Stimulated activated CD8-positive, alpha-beta memory T cell treated with anti-CD3 and anti-CD28 coated beads, Interleukin-7, amount 100 ng/mL, for 24 hours (primary cell): ENCODE results near the gene CRYGB.
"Not testable (repeated sequence)": the region's sequence is repeated elsewhere in the genome, so short reads cannot be mapped to it uniquely, and the experiment has no call there.

Experiments used
- DNase-seq: peaks from one replicate; pipeline ENCODE4 v3.0.0-alpha.2; 2020; ENCODE audit warnings: low read depth

CRYGB gene

GRCh38 chr2:208150094-208150493, 4.1 kb upstream of the CRYGB start:
- no peak for DNase-seq

- DNase-seq: no peak
Observed at GRCh38 chr2:208148803-208149202, 2.8 kb upstream of the CRYGB start.

GRCh38 chr2:208147759-208148158, 1.8 kb upstream of the CRYGB start:
- no peak for DNase-seq

- DNase-seq: no peak
Observed at GRCh38 chr2:208147008-208147407, 1.1 kb upstream of the CRYGB start.

- no peak for DNase-seq
Observed at GRCh38 chr2:208142925-208143799, 2.8 kb downstream of the CRYGB start.

- DNase-seq: no peak
Observed at GRCh38 chr2:208142240-208142924, 3.6 kb downstream of the CRYGB start.

- no peak for DNase-seq
Observed at GRCh38 chr2:208139447-208139846, 6.5 kb downstream of the CRYGB start.

- not testable (repeated sequence) for DNase-seq
Observed at GRCh38 chr2:208138334-208138733, 7.6 kb downstream of the CRYGB start.

GRCh38 chr2:208136716-208137094, 9.3 kb downstream of the CRYGB start:
- no peak for DNase-seq

GRCh38 chr2:208135794-208136715, 9.9 kb downstream of the CRYGB start:
- DNase-seq: no peak

GRCh38 chr2:208134928-208135586, 10.9 kb downstream of the CRYGB start:
- no peak for DNase-seq

- no peak for DNase-seq
Observed at GRCh38 chr2:208130712-208131110, 15.2 kb downstream of the CRYGB start.

GRCh38 chr2:208129744-208130711, 15.9 kb downstream of the CRYGB start, which contains the start of gene CRYGC:
CRYGC (minus strand) TSS chr2:208129828; CDS start chr2:208129792, 36 bp downstream.
- DNase-seq: no peak

GRCh38 chr2:208128136-208128535, 17.8 kb downstream of the CRYGB start:
- no peak for DNase-seq

- no peak for DNase-seq
Observed at GRCh38 chr2:208127090-208127489, 18.9 kb downstream of the CRYGB start.

- no peak for DNase-seq
Observed at GRCh38 chr2:208125251-208125650, 20.7 kb downstream of the CRYGB start.

GRCh38 chr2:208124013-208124715, 21.8 kb downstream of the CRYGB start, which contains the start of gene CRYGD:
CRYGD (minus strand) TSS chr2:208124524; CDS start chr2:208124473, 51 bp downstream.
- DNase-seq: not testable (repeated sequence)

- DNase-seq: no peak
Observed at GRCh38 chr2:208122248-208122647, 23.7 kb downstream of the CRYGB start.

- DNase-seq: no peak
Observed at GRCh38 chr2:208118918-208119317, 27.0 kb downstream of the CRYGB start.

- not testable (repeated sequence) for DNase-seq
Observed at GRCh38 chr2:208117390-208117789, 28.6 kb downstream of the CRYGB start.
